Neural progenitor cell (in vitro differentiated cells): ENCODE data around the gene IFTAP.

Experiments used
- CTCF ChIP-seq: fragments of 200-600 bp; sonication (generic); IDR thresholded peaks from 2 replicates; pipeline ENCODE4 v1.5.1; 2017; ENCODE audit warnings: antibody characterized with exemption, mild to moderate bottlenecking
- EZH2 ChIP-seq: fragments of 200-600 bp; sonication (generic); IDR thresholded peaks from 2 replicates; pipeline ENCODE4 v1.6.1; 2017; ENCODE audit warnings: antibody characterized with exemption, mild to moderate bottlenecking, moderate library complexity

- TF ChIP-seq CTCF (no peak), EZH2 (no peak)
Observed at GRCh38 chr11:36700246-36700645, 105.9 kb downstream of the IFTAP start.
